Measurements from ENCODE around the gene PTPRN2. TPM values are rescaled to one million over a fixed set of nuclear protein-coding genes. Genes with fewer than 3 reads are reported as not detected.

Gene PTPRN2
- total and polyA plus RNA-seq, 2 donors (not counting 3 experiments of a cell fraction or from before 2014, with no cell fraction given), result 0.62 to 0.88 TPM

- Histone ChIP-seq H3K4me1 (ENCODE audit: control insufficient read depth, extremely low read depth, insufficient read depth, low read length) (no peaks in the 10 kb centered on the region), H3K9me3 (replicated peaks; ENCODE audit: control insufficient read depth, insufficient read depth, low read length) (peaks cover 5% of the 10 kb centered on the region), H3K4me2 (ENCODE audit: insufficient read depth, low read length) (no peak overlapping the region), H3K9ac (replicated peaks; ENCODE audit: extremely low read depth, insufficient read depth, low read length) (no peak overlapping the region), H3K9me1 (replicated peaks; ENCODE audit: control insufficient read depth, extremely low read depth, insufficient read depth, low read length) (no peaks in the 10 kb centered on the region), H2AFZ (ENCODE audit: low read depth, low read length) (no peak overlapping the region), H3K79me2 (ENCODE audit: control insufficient read depth, insufficient read depth, low read length) (no peaks in the 10 kb centered on the region), H4K20me1 (replicated peaks; ENCODE audit: control insufficient read depth, extremely low read depth, insufficient read depth, low read length) (no peaks in the 10 kb centered on the region), H3K27ac (ENCODE audit: insufficient read depth, low read depth, low read length) (no peak overlapping the region), H3K27me3 (ENCODE audit: control insufficient read depth in 2 of 2, insufficient read depth in 2 of 2, low read length in 2 of 2) (no peaks in the 10 kb centered on the region), H3K36me3 (ENCODE audit: control insufficient read depth in 2 of 2, extremely low read depth in 1 of 2, insufficient read depth in 2 of 2, low read length in 2 of 2) (no peaks in the 10 kb centered on the region), H3K4me3 (replicated peaks in 1 of 3; ENCODE audit: insufficient read depth in 1 of 3, low read depth in 1 of 3, low read length in 3 of 3) (no peak overlapping the region)
- TF ChIP-seq CTCF (IDR thresholded peaks at IDR 0.05; ENCODE audit: extremely low read depth in 1 of 2, insufficient read depth in 1 of 2, low read depth in 1 of 2, low read length in 2 of 2) (no peak), POLR2A (IDR thresholded peaks at IDR 0.05; ENCODE audit: low read depth, low read length) (no peak), GATA2 (IDR thresholded peaks at IDR 0.05; ENCODE audit: insufficient read depth, insufficient read length, low read depth, low read length) (no peak)
- DNase-seq (ENCODE audit: low read depth, low spot score) (no peak), FAIRE-seq (no peak)
- dilution Hi-C loops (cut with MboI; ENCODE audit: extremely low pct_ligation_motif_present, low sequenced_read_pairs) (no loop called here), intact Hi-C loops (cut with micrococcal nuclease) (no loop called here)
- POLR2A ChIA-PET, result no interaction called here
- BruUV-seq (replicated peaks), result no TSS peak
- CTCF ChIA-PET, result interaction anchor here (1.1 kb wide), 1 partner anchor 11 kb away, joined by 3 read pairs; no protein-coding TSS in a partner anchor
Measured at GRCh38 chr7:158532093-158532627, 55.5 kb downstream of the PTPRN2 start.

- Histone ChIP-seq H2AFZ (ENCODE audit: low read depth, low read length) (no peak overlapping the region), H3K4me3 (replicated peaks in 1 of 3; ENCODE audit: insufficient read depth in 1 of 3, low read depth in 1 of 3, low read length in 3 of 3) (no peak overlapping the region), H3K9ac (replicated peaks; ENCODE audit: extremely low read depth, insufficient read depth, low read length) (no peak overlapping the region), H3K27ac (ENCODE audit: insufficient read depth, low read depth, low read length) (no peak overlapping the region), H3K4me1 (ENCODE audit: control insufficient read depth, extremely low read depth, insufficient read depth, low read length) (no peaks in the 10 kb centered on the region), H3K4me2 (ENCODE audit: insufficient read depth, low read length) (no peak overlapping the region), H3K36me3 (ENCODE audit: control insufficient read depth in 2 of 2, extremely low read depth in 1 of 2, insufficient read depth in 2 of 2, low read length in 2 of 2) (no peaks in the 10 kb centered on the region), H4K20me1 (replicated peaks; ENCODE audit: control insufficient read depth, extremely low read depth, insufficient read depth, low read length) (no peaks in the 10 kb centered on the region), H3K79me2 (ENCODE audit: control insufficient read depth, insufficient read depth, low read length) (no peaks in the 10 kb centered on the region), H3K9me3 (replicated peaks; ENCODE audit: control insufficient read depth, insufficient read depth, low read length) (peaks cover 5% of the 10 kb centered on the region), H3K27me3 (ENCODE audit: control insufficient read depth in 2 of 2, insufficient read depth in 2 of 2, low read length in 2 of 2) (no peaks in the 10 kb centered on the region), H3K9me1 (replicated peaks; ENCODE audit: control insufficient read depth, extremely low read depth, insufficient read depth, low read length) (no peaks in the 10 kb centered on the region)
- intact Hi-C loops (cut with micrococcal nuclease) (no loop called here), dilution Hi-C loops (cut with MboI; ENCODE audit: extremely low pct_ligation_motif_present, low sequenced_read_pairs) (no loop called here)
- BruUV-seq (replicated peaks), result no TSS peak
- CTCF ChIA-PET, result no interaction called here
- DNase-seq (ENCODE audit: low read depth, low spot score) (no peak), FAIRE-seq (no peak)
- TF ChIP-seq MAX (IDR thresholded peaks at IDR 0.05; ENCODE audit: insufficient read depth, insufficient read length), result no peak
- no peak for TF ChIP-seq POLR2AphosphoS5 (IDR thresholded peaks at IDR 0.05; ENCODE audit: insufficient read depth, low read depth, low read length)
- TF ChIP-seq JUN (IDR thresholded peaks at IDR 0.05; ENCODE audit: borderline replicate concordance, insufficient read depth, insufficient read length, low read depth), result no peak
- no peak for TF ChIP-seq POLR2A (IDR thresholded peaks at IDR 0.05; ENCODE audit: low read depth, low read length)
- POLR2A ChIA-PET, result no interaction called here
Measured at GRCh38 chr7:158531661-158532060, 56.0 kb downstream of the PTPRN2 start.

All from endothelial cell of umbilical vein (primary cell).